ENCODE data around the gene TIMM23B.
"Not testable (repeated sequence)": the region's sequence is repeated elsewhere in the genome, so short reads cannot be mapped to it uniquely, and the experiment has no call there.

DNA sequence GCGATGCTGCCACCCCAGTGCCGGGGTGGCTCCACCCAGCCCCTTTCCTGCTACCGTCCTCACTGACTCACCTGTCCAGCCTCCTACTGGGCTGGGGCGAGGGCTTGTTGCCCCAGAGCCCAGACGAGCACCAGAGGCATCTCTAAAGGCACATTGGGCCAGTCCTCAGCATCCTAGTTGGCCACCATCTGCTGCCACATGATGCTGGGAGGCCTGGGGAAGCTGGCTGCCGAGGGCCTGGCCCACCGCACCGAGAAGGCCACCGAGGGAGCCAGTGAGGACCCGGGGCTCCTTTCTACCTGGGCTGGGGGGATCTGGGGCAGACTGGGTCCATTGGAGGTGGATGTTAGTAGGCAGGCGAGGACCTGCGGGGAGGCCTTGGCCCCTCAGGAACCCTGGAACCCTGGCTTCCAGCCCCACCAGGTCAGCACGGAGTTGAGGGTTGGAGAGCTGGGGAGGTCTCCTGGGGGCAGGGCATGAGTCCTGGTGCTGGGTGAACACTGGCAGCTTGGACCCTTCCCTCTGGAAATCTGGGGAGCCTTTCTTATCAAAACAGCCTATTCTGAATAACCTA is 78.7 kb downstream of the TIMM23B start:
- TF ChIP-seq, protein P1, sequence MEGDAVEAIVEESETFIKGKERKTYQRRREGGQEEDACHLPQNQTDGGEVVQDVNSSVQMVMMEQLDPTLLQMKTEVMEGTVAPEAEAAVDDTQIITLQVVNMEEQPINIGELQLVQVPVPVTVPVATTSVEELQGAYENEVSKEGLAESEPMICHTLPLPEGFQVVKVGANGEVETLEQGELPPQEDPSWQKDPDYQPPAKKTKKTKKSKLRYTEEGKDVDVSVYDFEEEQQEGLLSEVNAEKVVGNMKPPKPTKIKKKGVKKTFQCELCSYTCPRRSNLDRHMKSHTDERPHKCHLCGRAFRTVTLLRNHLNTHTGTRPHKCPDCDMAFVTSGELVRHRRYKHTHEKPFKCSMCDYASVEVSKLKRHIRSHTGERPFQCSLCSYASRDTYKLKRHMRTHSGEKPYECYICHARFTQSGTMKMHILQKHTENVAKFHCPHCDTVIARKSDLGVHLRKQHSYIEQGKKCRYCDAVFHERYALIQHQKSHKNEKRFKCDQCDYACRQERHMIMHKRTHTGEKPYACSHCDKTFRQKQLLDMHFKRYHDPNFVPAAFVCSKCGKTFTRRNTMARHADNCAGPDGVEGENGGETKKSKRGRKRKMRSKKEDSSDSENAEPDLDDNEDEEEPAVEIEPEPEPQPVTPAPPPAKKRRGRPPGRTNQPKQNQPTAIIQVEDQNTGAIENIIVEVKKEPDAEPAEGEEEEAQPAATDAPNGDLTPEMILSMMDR (conservative IDR thresholded peaks at IDR 0.05; ENCODE audit: low read depth, low read length), result not testable (repeated sequence)
- TF ChIP-seq EZH2 (IDR thresholded peaks at IDR 0.05; ENCODE audit: low read length, unreplicated experiment), result not testable (repeated sequence)

Data from PC-3 (cell line).